Left colon (tissue), 2 donors: ENCODE results near the gene SMG9. TPM values are rescaled to one million over a fixed set of nuclear protein-coding genes. Genes with fewer than 3 reads are reported as not detected.
A peak's percentile ranks its signal among the peaks of the same experiment; 100 is the strongest.

Source experiments
- ATAC-seq: fragments of 200-7000 bp; cut with Tn5 transposase; one replicate; pipeline ENCODE4 v1.9.1; 2020; ENCODE audit warnings: mild to moderate bottlenecking, moderate library complexity
- DNase-seq, 2 donors: peaks; one replicate each; pipeline ENCODE4 v3.0.0-alpha.2; 2020
- intact Hi-C, 2 donors: fragments of 100-400 bp; cut with DNase I in 1 of 2; cut with micrococcal nuclease in 1 of 2; formaldehyde crosslinking; loops; one replicate each; pipeline versions ENCODE4 v1.11.2 to v1.14.0; 2022; cut with DNase I, micrococcal nuclease
- total RNA-seq, 2 donors: library from RNA; stranded (reverse); fragmentation: NEBNext Ultra II Directional; extraction: Animal tissue kit (Norgen Biotek cat#: 25700); gene quantifications; one replicate each; pipeline ENCODE4 v1.2.1, GENCODE V29; 2021
- donor health status: DM: no; HTN: no; CAD: no.
- donor health status: DM: yes; HTN: yes; CAD: no.

SMG9 gene
- total RNA-seq, 2 donors from 2014 or later, result 25.4 to 40.3 TPM

GRCh38 chr19:43735013-43735412 is 19.7 kb downstream of the SMG9 start:
- intact Hi-C loops, result no loop called here
- DNase-seq, result no peak
- no peak for ATAC-seq

- no peak for DNase-seq
- no peak for ATAC-seq
- intact Hi-C loops, result no loop called here
Observed at GRCh38 chr19:43731846-43732245, 22.9 kb downstream of the SMG9 start.

GRCh38 chr19:43731346-43731745 is 23.4 kb downstream of the SMG9 start:
- no peak for DNase-seq
- ATAC-seq, result no peak
- intact Hi-C loops, result no loop called here

- ATAC-seq (no peak), DNase-seq (no peak)
- intact Hi-C loops, result no loop called here
Observed at GRCh38 chr19:43729919-43730318, 24.8 kb downstream of the SMG9 start.

GRCh38 chr19:43727593-43727853 is 27.2 kb downstream of the SMG9 start:
- no peak for DNase-seq
- intact Hi-C loops, result no loop called here
- ATAC-seq, result no peak

GRCh38 chr19:43726736-43727592 is 27.8 kb downstream of the SMG9 start:
- no peak for ATAC-seq
- intact Hi-C loops, result no loop called here
- no peak for DNase-seq

GRCh38 chr19:43725468-43725867 is 29.3 kb downstream of the SMG9 start:
- intact Hi-C loops, result no loop called here
- DNase-seq, result no peak
- no peak for ATAC-seq

GRCh38 chr19:43724896-43725295 is 29.9 kb downstream of the SMG9 start:
- intact Hi-C loops, result no loop called here
- no peak for ATAC-seq
- DNase-seq, result no peak

GRCh38 chr19:43723588-43723987 is 31.2 kb downstream of the SMG9 start:
- intact Hi-C loops, result no loop called here
- no peak for DNase-seq
- ATAC-seq, result peak; percentile 65

- ATAC-seq, result no peak
- DNase-seq, result no peak
- intact Hi-C loops, result no loop called here
Observed at GRCh38 chr19:43721469-43722048, 33.2 kb downstream of the SMG9 start.

GRCh38 chr19:43720936-43721335 is 33.8 kb downstream of the SMG9 start:
- no peak for DNase-seq
- intact Hi-C loops, result no loop called here
- ATAC-seq, result no peak

- ATAC-seq (no peak), DNase-seq (no peak)
- intact Hi-C loops, result no loop called here
Observed at GRCh38 chr19:43719918-43720317, 34.8 kb downstream of the SMG9 start.

GRCh38 chr19:43719378-43719868 is 35.3 kb downstream of the SMG9 start:
- ATAC-seq (no peak), DNase-seq (no peak)
- intact Hi-C loops, result no loop called here

- DNase-seq (no peak), ATAC-seq (no peak)
- intact Hi-C loops, result no loop called here
Observed at GRCh38 chr19:43718627-43719377, 36.0 kb downstream of the SMG9 start.

GRCh38 chr19:43715776-43716175 is 39.0 kb downstream of the SMG9 start, which contains the start of gene IRGC:
Gene IRGC, plus strand, starts transcription at chr19:43716076. Its CDS starts 2,483 bp downstream, at chr19:43718559.
- DNase-seq, result no peak
- ATAC-seq, result no peak
- intact Hi-C loops, result no loop called here

GRCh38 chr19:43713208-43713607 is 41.6 kb downstream of the SMG9 start:
- DNase-seq, result no peak
- peak; percentile 72 for ATAC-seq
- intact Hi-C loops, result no loop called here

GRCh38 chr19:43711751-43712355 is 42.9 kb downstream of the SMG9 start:
- ATAC-seq (peak; percentile 83), DNase-seq (no peak)
- intact Hi-C loops, result no loop called here

- intact Hi-C loops, result no loop called here
- DNase-seq (no peak), ATAC-seq (no peak)
Observed at GRCh38 chr19:43708716-43709115, 46.0 kb downstream of the SMG9 start.

- ATAC-seq (no peak), DNase-seq (no peak)
- intact Hi-C loops, result no loop called here
Observed at GRCh38 chr19:43707158-43707712, 47.5 kb downstream of the SMG9 start.
